IMR-90 (cell line): ENCODE results near the gene SIX2. TPM values are rescaled to one million over a fixed set of nuclear protein-coding genes. Genes with fewer than 3 reads are reported as not detected.

Source experiments
- ATAC-seq: fragments of 200-7000 bp; cut with Tn5 transposase; 2 replicates; pipeline ENCODE4 v1.9.1; 2020; ENCODE audit warnings: low read depth, mild to moderate bottlenecking, moderate library complexity
- BruUV-seq: library from RNA; stranded (reverse); fragments of 400-500 nt; replicated peaks from 2 replicates; lab custom pipeline; 2021; lab: Mats Ljungman, UMichigan
- CTCF ChIA-PET: fragments of 300-600 bp; formaldehyde crosslinking; extraction: SDS; loops from one replicate; lab custom pipeline; 2021; ENCODE audit warnings: antibody characterized with exemption; lab: Yijun Ruan, JAX
- POLR2A ChIA-PET: fragments of 300-600 bp; sonication (Branson Sonifier 250); formaldehyde crosslinking; loops from one replicate; lab custom pipeline; 2022; ENCODE audit warnings: antibody characterized with exemption; ENCODE audit not compliant: unreplicated experiment; lab: Charles Lee
- DNase-seq: peaks from one replicate; pipeline ENCODE4 v3.0.0; 2013
- H2AFZ ChIP-seq: replicated peaks from 2 replicates; pipeline ENCODE3; 2013; ENCODE audit warnings: low read length, mild to moderate bottlenecking; ENCODE audit not compliant: poor library complexity
- H2AK5ac ChIP-seq: 2 replicates; pipeline ENCODE4 v1.6.1; 2013; ENCODE audit warnings: low read depth, low read length, inconsistent platforms
- H2AK9ac ChIP-seq: replicated peaks from 2 replicates; pipeline ENCODE3; 2013; ENCODE audit warnings: mild to moderate bottlenecking, low read depth, low read length, moderate library complexity; ENCODE audit not compliant: poor library complexity
- H2BK120ac ChIP-seq: 2 replicates; pipeline ENCODE4 v1.6.1; 2013; ENCODE audit warnings: low read depth, low read length, inconsistent platforms
- H2BK15ac ChIP-seq: 3 replicates; pipeline ENCODE4 v1.6.1; 2013; ENCODE audit warnings: low read depth, low read length, inconsistent platforms
- H2BK20ac ChIP-seq: 2 replicates; pipeline ENCODE4 v1.6.1; 2013; ENCODE audit warnings: low read depth, mild to moderate bottlenecking, inconsistent platforms, low read length, moderate library complexity
- H2BK5ac ChIP-seq: 2 replicates; pipeline ENCODE4 v1.6.1; 2013; ENCODE audit warnings: mild to moderate bottlenecking, low read depth, low read length, inconsistent platforms; ENCODE audit not compliant: poor library complexity, severe bottlenecking
- H3K14ac ChIP-seq: replicated peaks from 2 replicates; pipeline ENCODE4 v1.6.1; 2013; ENCODE audit warnings: low read depth, low read length, inconsistent platforms
- H3K18ac ChIP-seq: 2 replicates; pipeline ENCODE4 v1.6.1; 2013; ENCODE audit warnings: low read depth, low read length, control low read depth
- H3K23ac ChIP-seq: 2 replicates; pipeline ENCODE4 v1.6.1; 2013; ENCODE audit warnings: low read depth, low read length, inconsistent platforms
- H3K27ac ChIP-seq: 2 replicates; pipeline ENCODE4 v1.5.1; 2013; ENCODE audit warnings: mild to moderate bottlenecking, control low read depth, low read length; ENCODE audit not compliant: insufficient read depth
- H3K27me3 ChIP-seq: 2 replicates; pipeline ENCODE4 v1.6.1; 2013; ENCODE audit warnings: low read length; ENCODE audit not compliant: control insufficient read depth, insufficient read depth
- H3K36me3 ChIP-seq: 2 replicates; pipeline ENCODE4 v1.6.1; 2013; ENCODE audit warnings: low read length, mixed read lengths; ENCODE audit not compliant: control insufficient read depth, insufficient read depth
- H3K4ac ChIP-seq: 2 replicates; pipeline ENCODE4 v1.6.1; 2013; ENCODE audit warnings: low read depth, low read length, inconsistent platforms
- H3K4me1 ChIP-seq: 2 replicates; pipeline ENCODE4 v1.6.1; 2013; ENCODE audit warnings: low read length, mixed read lengths; ENCODE audit not compliant: control insufficient read depth, insufficient read depth
- H3K4me2 ChIP-seq: 2 replicates; pipeline ENCODE4 v1.6.1; 2013; ENCODE audit warnings: low read depth, mild to moderate bottlenecking, control low read depth, low read length, moderate library complexity
- H3K4me3 ChIP-seq: 2 replicates; pipeline ENCODE4 v1.5.1; 2013; ENCODE audit warnings: low read depth, mild to moderate bottlenecking, control low read depth, low read length, moderate library complexity; ENCODE audit not compliant: insufficient read depth
- H3K56ac ChIP-seq: 2 replicates; pipeline ENCODE4 v1.6.1; 2013; ENCODE audit warnings: low read length, inconsistent platforms; ENCODE audit not compliant: insufficient read depth; ENCODE audit errors: extremely low read depth
- H3K79me1 ChIP-seq, 2 experiments: 2 replicates each; pipeline ENCODE4 v1.6.1; 2013; ENCODE audit warnings: low read length in 2 of 2, inconsistent platforms in 1 of 2, low read depth in 1 of 2
- H3K9ac ChIP-seq: 2 replicates; pipeline ENCODE4 v1.6.1; 2013; ENCODE audit warnings: low read depth, low read length, control low read depth
- H3K9me1 ChIP-seq: 2 replicates; pipeline ENCODE4 v1.6.1; 2013; ENCODE audit warnings: low read length, inconsistent platforms; ENCODE audit not compliant: insufficient read depth
- H3K9me3 ChIP-seq: 2 replicates; pipeline ENCODE4 v1.6.1; 2013; ENCODE audit warnings: low read length; ENCODE audit not compliant: control insufficient read depth, insufficient read depth
- H4K20me1 ChIP-seq: 2 replicates; pipeline ENCODE4 v1.6.1; 2013; ENCODE audit warnings: low read length, inconsistent platforms; ENCODE audit not compliant: insufficient read depth
- H4K5ac ChIP-seq: 2 replicates; pipeline ENCODE4 v1.6.1; 2013; ENCODE audit warnings: mild to moderate bottlenecking, low read depth, low read length, control low read depth
- H4K8ac ChIP-seq, 2 experiments: 2 replicates each; pipeline ENCODE4 v1.6.1; 2013; ENCODE audit warnings: low read depth in 2 of 2, low read length in 2 of 2, control low read depth in 1 of 2, inconsistent platforms in 1 of 2
- H4K91ac ChIP-seq: 2 replicates; pipeline ENCODE4 v1.6.1; 2013; ENCODE audit warnings: low read depth, low read length, inconsistent platforms; ENCODE audit not compliant: insufficient read depth
- CEBPB ChIP-seq: IDR thresholded peaks from 2 replicates; pipeline ENCODE4 v1.6.1; 2012; ENCODE audit warnings: low read depth, low read length, improper control_type of control experiment
- CHD1 ChIP-seq: IDR thresholded peaks from 2 replicates; pipeline ENCODE4 v1.6.1; 2012; ENCODE audit warnings: low read depth, low read length, improper control_type of control experiment
- FOS ChIP-seq: fragments of 150-350 bp; IDR thresholded peaks from 2 replicates; pipeline ENCODE4 v1.6.1; 2016; ENCODE audit warnings: low read depth, low read length
- MAFK ChIP-seq: IDR thresholded peaks from 2 replicates; pipeline ENCODE4 v1.6.1; 2012; ENCODE audit warnings: low read depth, low read length, improper control_type of control experiment
- MXI1 ChIP-seq: IDR thresholded peaks from 2 replicates; pipeline ENCODE4 v1.6.1; 2012; ENCODE audit warnings: low read depth, mild to moderate bottlenecking, low read length, moderate library complexity, borderline replicate concordance
- NFE2L2 ChIP-seq: fragments of 150-350 bp; IDR thresholded peaks from 2 replicates; pipeline ENCODE4 v1.6.1; 2016; ENCODE audit warnings: low read depth, mild to moderate bottlenecking, low read length
- POLR2A ChIP-seq: IDR thresholded peaks from 2 replicates; pipeline ENCODE4 v1.6.1; 2012; ENCODE audit warnings: mild to moderate bottlenecking, low read depth, low read length
- RAD21 ChIP-seq: IDR thresholded peaks from 2 replicates; pipeline ENCODE4 v1.6.1; 2012; ENCODE audit warnings: low read length, improper control_type of control experiment
- RFX5 ChIP-seq: IDR thresholded peaks from 2 replicates; pipeline ENCODE4 v1.8.0; 2012; ENCODE audit warnings: low read depth, mild to moderate bottlenecking, low read length, moderate library complexity
- SMC3 ChIP-seq: fragments of 150-350 bp; IDR thresholded peaks from 2 replicates; pipeline ENCODE4 v1.6.1; 2016; ENCODE audit warnings: low read depth, mild to moderate bottlenecking, antibody characterized with exemption, low read length, moderate library complexity
- WGBS, 2 experiments: methylation state at CpG; one replicate each; pipeline versions ENCODE4 v1.1.5 to v1.1.7; 2013; ENCODE audit warnings: missing lambda C conversion rate in 2 of 2; ENCODE audit not compliant: insufficient read length in 1 of 2; ENCODE audit errors: extremely low coverage in 2 of 2; 5-methylcytosine and 5-hydroxymethylcytosine counted together
- dilution Hi-C: fragments of 300-500 bp; cut with HindIII; formaldehyde crosslinking; loops from one replicate; pipeline ENCODE4 v1.14.3; 2018; ENCODE audit warnings: low sequenced_read_pairs; ENCODE audit not compliant: unreplicated experiment
- in situ Hi-C: fragments of 300-500 bp; cut with MboI; formaldehyde crosslinking; loops from 3 replicates; pipeline ENCODE4 v1.14.3; 2019; ENCODE audit warnings: low sequenced_read_pairs, inconsistent platforms, mixed read lengths
- intact Hi-C: fragments of 100-400 bp; cut with micrococcal nuclease; formaldehyde crosslinking; loops from 2 replicates; pipeline ENCODE4 v1.10.0; 2022
- polyA plus RNA-seq, 3 experiments: library from polyadenylated mRNA; depleted of rRNA; stranded (reverse); fragments of >200 nt; gene quantifications; 2 replicates each; pipeline ENCODE4 v1.2.3, GENCODE V29; 2012; ENCODE audit warnings: low replicate concordance in 1 of 3
- total RNA-seq: library from RNA; depleted of rRNA; stranded (reverse); fragments of >200 nt; gene quantifications from 2 replicates; pipeline ENCODE4 v1.2.3, GENCODE V29; 2012
- TF ChIP-seq, protein P1 (sequence below): fragments of 150-350 bp; IDR thresholded peaks from 2 replicates; pipeline ENCODE4 v1.6.1; 2017; ENCODE audit warnings: mild to moderate bottlenecking, antibody characterized with exemption, low read length, low read depth
- TF ChIP-seq, protein P2 (sequence below): fragments of 150-350 bp; IDR thresholded peaks from 2 replicates; pipeline ENCODE4 v1.6.1; 2016; ENCODE audit warnings: low read depth, mild to moderate bottlenecking, low read length, moderate library complexity, borderline replicate concordance
- TF ChIP-seq, protein P3 (sequence below): conservative IDR thresholded peaks from 2 replicates; pipeline ENCODE4 v1.5.1; 2012; ENCODE audit warnings: mild to moderate bottlenecking, low read depth, low read length, improper control_type of control experiment

The SIX2 gene
- total and polyA plus RNA-seq, 2 of the 4 experiments (the other 2 are of a cell fraction), result not detected

DNA sequence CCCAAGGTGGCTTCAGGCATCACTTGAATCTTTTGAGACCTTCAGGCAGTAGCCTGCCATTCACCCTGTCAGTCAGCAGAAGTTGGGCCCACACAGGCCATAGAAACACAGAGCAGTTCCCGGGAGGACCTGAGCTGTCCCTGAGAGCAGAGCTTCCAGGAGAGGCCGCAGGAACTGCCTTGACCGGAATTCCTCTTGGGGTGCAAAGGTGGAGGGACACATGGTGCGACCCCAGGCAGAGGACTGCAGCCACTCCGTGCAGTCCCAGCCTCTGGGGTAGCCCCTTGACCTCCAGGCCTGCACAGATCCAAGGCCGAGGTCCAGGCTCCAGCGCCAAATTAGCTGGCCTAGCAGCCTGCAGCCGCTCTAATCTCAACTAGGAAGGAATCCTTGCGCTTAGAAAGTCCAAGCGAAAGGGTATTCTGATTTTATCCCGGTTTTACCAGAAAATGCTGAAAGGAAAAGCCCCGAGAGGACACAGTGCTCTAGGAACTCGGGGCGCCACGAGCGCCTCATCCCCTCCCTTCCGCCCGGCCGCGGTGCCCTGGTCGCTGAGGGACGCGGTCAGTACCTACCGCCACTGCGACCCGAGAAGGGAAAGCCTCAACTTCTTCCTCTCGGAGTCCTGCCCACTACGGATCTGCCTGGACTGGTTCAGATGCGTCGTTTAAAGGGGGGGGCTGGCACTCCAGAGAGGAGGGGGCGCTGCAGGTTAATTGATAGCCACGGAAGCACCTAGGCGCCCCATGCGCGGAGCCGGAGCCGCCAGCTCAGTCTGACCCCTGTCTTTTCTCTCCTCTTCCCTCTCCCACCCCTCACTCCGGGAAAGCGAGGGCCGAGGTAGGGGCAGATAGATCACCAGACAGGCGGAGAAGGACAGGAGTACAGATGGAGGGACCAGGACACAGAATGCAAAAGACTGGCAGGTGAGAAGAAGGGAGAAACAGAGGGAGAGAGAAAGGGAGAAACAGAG lies 5.4 kb downstream of the SIX2 start (continued):
- TF ChIP-seq, protein P1, sequence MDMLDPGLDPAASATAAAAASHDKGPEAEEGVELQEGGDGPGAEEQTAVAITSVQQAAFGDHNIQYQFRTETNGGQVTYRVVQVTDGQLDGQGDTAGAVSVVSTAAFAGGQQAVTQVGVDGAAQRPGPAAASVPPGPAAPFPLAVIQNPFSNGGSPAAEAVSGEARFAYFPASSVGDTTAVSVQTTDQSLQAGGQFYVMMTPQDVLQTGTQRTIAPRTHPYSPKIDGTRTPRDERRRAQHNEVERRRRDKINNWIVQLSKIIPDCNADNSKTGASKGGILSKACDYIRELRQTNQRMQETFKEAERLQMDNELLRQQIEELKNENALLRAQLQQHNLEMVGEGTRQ, result no peak

DNA sequence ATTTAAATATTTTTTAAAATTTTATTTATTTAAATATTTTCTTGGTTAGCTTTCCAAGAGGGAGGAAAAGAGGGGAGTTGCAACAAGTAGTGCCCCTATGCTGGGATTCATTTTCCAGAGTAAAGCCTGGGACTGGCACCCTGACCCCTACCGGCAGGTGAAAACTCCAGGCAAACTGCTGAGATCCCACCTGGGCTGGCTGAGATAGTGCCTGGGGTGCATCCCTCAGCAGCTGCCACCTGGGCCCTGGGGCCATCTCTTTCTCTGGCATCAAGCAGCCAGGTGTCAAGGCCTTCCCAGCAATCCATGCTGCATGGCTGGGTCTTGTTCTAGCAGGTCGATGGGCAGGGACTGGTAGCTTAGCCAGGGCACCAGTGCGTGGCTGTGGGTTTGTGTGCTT lies 6.6 kb downstream of the SIX2 start:
- no peaks in the 10 kb centered on the region for H3K36me3 ChIP-seq
- no peak overlapping the region for H2BK15ac ChIP-seq
- no peak overlapping the region for H2AK5ac ChIP-seq
- no TSS peak for BruUV-seq
- ChIA-PET POLR2A (no interaction called here), CTCF (no interaction called here)
- no peaks in the 10 kb centered on the region; the same call in none of the 2 replicates for H4K20me1 ChIP-seq
- H4K5ac ChIP-seq, result no peak overlapping the region
- no peak overlapping the region for H3K4me3 ChIP-seq
- H3K56ac ChIP-seq, result no peak overlapping the region
- no peak for ATAC-seq
- no peak overlapping the region for H3K4ac ChIP-seq
- peaks cover 97% of the 10 kb centered on the region for H3K27me3 ChIP-seq
- no peak overlapping the region for H4K8ac ChIP-seq
- H3K4me1 ChIP-seq, result no peaks in the 10 kb centered on the region
- H2BK20ac ChIP-seq, result no peak overlapping the region
- no peak overlapping the region for H3K4me2 ChIP-seq
- 0 out of 2 replicates have a peak, but pooled peaks cover 2% of the 10 kb centered on the region for H3K9me1 ChIP-seq
- in situ Hi-C loops, result no loop called here
- no peak overlapping the region for H2BK120ac ChIP-seq
- no peak overlapping the region for H3K27ac ChIP-seq
- H3K18ac ChIP-seq, result no peak overlapping the region
- no peaks in the 10 kb centered on the region for H3K79me1 ChIP-seq
- H3K23ac ChIP-seq, result no peak overlapping the region
- H2AK9ac ChIP-seq, result no peak overlapping the region
- no peak overlapping the region for H3K9ac ChIP-seq
- dilution Hi-C loops, result no loop called here
- no peak for DNase-seq
- H3K14ac ChIP-seq, result no peak overlapping the region
- intact Hi-C loops, result no loop called here
- no peak overlapping the region for H4K91ac ChIP-seq
- WGBS, 2 experiments, result no CpG with 5 or more reads among the region's 3 CpGs
- H2BK5ac ChIP-seq, result no peak overlapping the region
- H3K9me3 ChIP-seq, result peaks cover 8% of the 10 kb centered on the region; the same call in 1 of the 2 replicates
- peak overlapping the region; percentile 32 for H2AFZ ChIP-seq
- no peak for TF ChIP-seq POLR2A
- no peak for TF ChIP-seq NFE2L2
- no peak for TF ChIP-seq RAD21
- no peak for TF ChIP-seq MXI1
- TF ChIP-seq RFX5, result no peak
- no peak for TF ChIP-seq CHD1
- TF ChIP-seq SMC3, result no peak
- TF ChIP-seq FOS, result no peak
- TF ChIP-seq, protein P2, sequence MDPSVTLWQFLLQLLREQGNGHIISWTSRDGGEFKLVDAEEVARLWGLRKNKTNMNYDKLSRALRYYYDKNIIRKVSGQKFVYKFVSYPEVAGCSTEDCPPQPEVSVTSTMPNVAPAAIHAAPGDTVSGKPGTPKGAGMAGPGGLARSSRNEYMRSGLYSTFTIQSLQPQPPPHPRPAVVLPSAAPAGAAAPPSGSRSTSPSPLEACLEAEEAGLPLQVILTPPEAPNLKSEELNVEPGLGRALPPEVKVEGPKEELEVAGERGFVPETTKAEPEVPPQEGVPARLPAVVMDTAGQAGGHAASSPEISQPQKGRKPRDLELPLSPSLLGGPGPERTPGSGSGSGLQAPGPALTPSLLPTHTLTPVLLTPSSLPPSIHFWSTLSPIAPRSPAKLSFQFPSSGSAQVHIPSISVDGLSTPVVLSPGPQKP, result no peak
- TF ChIP-seq, protein P3, sequence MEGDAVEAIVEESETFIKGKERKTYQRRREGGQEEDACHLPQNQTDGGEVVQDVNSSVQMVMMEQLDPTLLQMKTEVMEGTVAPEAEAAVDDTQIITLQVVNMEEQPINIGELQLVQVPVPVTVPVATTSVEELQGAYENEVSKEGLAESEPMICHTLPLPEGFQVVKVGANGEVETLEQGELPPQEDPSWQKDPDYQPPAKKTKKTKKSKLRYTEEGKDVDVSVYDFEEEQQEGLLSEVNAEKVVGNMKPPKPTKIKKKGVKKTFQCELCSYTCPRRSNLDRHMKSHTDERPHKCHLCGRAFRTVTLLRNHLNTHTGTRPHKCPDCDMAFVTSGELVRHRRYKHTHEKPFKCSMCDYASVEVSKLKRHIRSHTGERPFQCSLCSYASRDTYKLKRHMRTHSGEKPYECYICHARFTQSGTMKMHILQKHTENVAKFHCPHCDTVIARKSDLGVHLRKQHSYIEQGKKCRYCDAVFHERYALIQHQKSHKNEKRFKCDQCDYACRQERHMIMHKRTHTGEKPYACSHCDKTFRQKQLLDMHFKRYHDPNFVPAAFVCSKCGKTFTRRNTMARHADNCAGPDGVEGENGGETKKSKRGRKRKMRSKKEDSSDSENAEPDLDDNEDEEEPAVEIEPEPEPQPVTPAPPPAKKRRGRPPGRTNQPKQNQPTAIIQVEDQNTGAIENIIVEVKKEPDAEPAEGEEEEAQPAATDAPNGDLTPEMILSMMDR, result no peak
- no peak for TF ChIP-seq MAFK
- no peak for TF ChIP-seq CEBPB
